Endothelial cell of umbilical vein (primary cell): ENCODE results near the gene PIK3C2G. TPM values are rescaled to one million over a fixed set of nuclear protein-coding genes. Genes with fewer than 3 reads are reported as not detected.

Source experiments
- BruUV-seq: library from RNA; stranded (reverse); fragments of 400-500 nt; replicated peaks from 2 replicates; lab custom pipeline; 2021; lab: Mats Ljungman, UMichigan
- CTCF ChIA-PET: fragments of 300-600, 350-600 bp; sonication (Branson Sonifier 250); formaldehyde crosslinking; loops from one replicate; lab custom pipeline; 2021; ENCODE audit warnings: antibody characterized with exemption, inconsistent platforms; lab: Charles Lee
- POLR2A ChIA-PET: fragments of 300-600, 350-600 bp; sonication (Branson Sonifier 250); formaldehyde crosslinking; loops from one replicate; lab custom pipeline; 2021; ENCODE audit warnings: antibody characterized with exemption, inconsistent platforms; lab: Charles Lee
- DNase-seq: peaks from one replicate; pipeline ENCODE4 v3.0.0-alpha.2; 2011; ENCODE audit warnings: low read depth, low spot score
- FAIRE-seq: peaks from 2 replicates; lab custom pipeline; 2011; peaks lifted over from hg19 to GRCh38; lab: Jason Lieb, UNC
- H2AFZ ChIP-seq: 2 replicates; pipeline ENCODE4 v1.6.0; 2012; ENCODE audit warnings: low read depth, low read length, control low read depth, inconsistent platforms
- H3K27ac ChIP-seq: 2 replicates; pipeline ENCODE4 v1.5.1; 2011; ENCODE audit warnings: low read depth, mild to moderate bottlenecking, control low read depth, low read length, moderate library complexity; ENCODE audit not compliant: insufficient read depth
- H3K27me3 ChIP-seq, 2 experiments: 2 replicates each; pipeline versions ENCODE4 v1.6.0 to v1.6.1; 2011; ENCODE audit warnings: low read length in 2 of 2, mixed read lengths in 1 of 2; ENCODE audit not compliant: control insufficient read depth in 2 of 2, insufficient read depth in 2 of 2
- H3K36me3 ChIP-seq, 2 experiments: 2 replicates in 1 of 2; 3 replicates in 1 of 2; pipeline ENCODE4 v1.5.1; 2011; ENCODE audit warnings: low read length in 2 of 2, mild to moderate bottlenecking in 1 of 2, moderate library complexity in 1 of 2; ENCODE audit not compliant: control insufficient read depth in 2 of 2, insufficient read depth in 2 of 2; ENCODE audit errors: extremely low read depth in 1 of 2
- H3K4me1 ChIP-seq: 3 replicates; pipeline ENCODE4 v1.5.1; 2011; ENCODE audit warnings: mild to moderate bottlenecking, low read length; ENCODE audit not compliant: control insufficient read depth, insufficient read depth; ENCODE audit errors: extremely low read depth
- H3K4me2 ChIP-seq: 2 replicates; pipeline ENCODE4 v1.6.1; 2011; ENCODE audit warnings: low read length, control low read depth, mixed read lengths; ENCODE audit not compliant: insufficient read depth
- H3K4me3 ChIP-seq, 3 experiments: fragments of 200-600 bp in 1 of 3; sonication (generic), shearing (Covaris generic) in 1 of 3; replicated peaks in 1 of 3; 2 replicates each; pipeline ENCODE4 v1.5.1; 2011 to 2016; ENCODE audit warnings: control low read depth in 3 of 3, low read length in 3 of 3, mild to moderate bottlenecking in 2 of 3, inconsistent platforms in 1 of 3, low read depth in 1 of 3, moderate library complexity in 1 of 3; ENCODE audit not compliant: insufficient read depth in 1 of 3
- H3K79me2 ChIP-seq: 2 replicates; pipeline ENCODE4 v1.6.0; 2012; ENCODE audit warnings: low read length, inconsistent platforms; ENCODE audit not compliant: control insufficient read depth, insufficient read depth
- H3K9ac ChIP-seq: replicated peaks from 2 replicates; pipeline ENCODE3; 2011; ENCODE audit warnings: low read length, control low read depth; ENCODE audit not compliant: insufficient read depth; ENCODE audit errors: extremely low read depth
- H3K9me1 ChIP-seq: replicated peaks from 3 replicates; pipeline ENCODE4 v1.6.0; 2011; ENCODE audit warnings: mild to moderate bottlenecking, low read length; ENCODE audit not compliant: control insufficient read depth, insufficient read depth; ENCODE audit errors: extremely low read depth
- H3K9me3 ChIP-seq: replicated peaks from 2 replicates; pipeline ENCODE4 v1.5.1; 2012; ENCODE audit warnings: low read length, inconsistent platforms; ENCODE audit not compliant: control insufficient read depth, insufficient read depth
- H4K20me1 ChIP-seq: replicated peaks from 2 replicates; pipeline ENCODE3; 2011; ENCODE audit warnings: mild to moderate bottlenecking, low read length; ENCODE audit not compliant: control insufficient read depth, insufficient read depth; ENCODE audit errors: extremely low read depth
- EZH2 ChIP-seq: IDR thresholded peaks from 2 replicates; pipeline ENCODE4 v1.6.1; 2012; ENCODE audit warnings: borderline replicate concordance, low read depth, mild to moderate bottlenecking, moderate library complexity, low read length, inconsistent platforms; ENCODE audit not compliant: severe bottlenecking
- FOS ChIP-seq: IDR thresholded peaks from 2 replicates; pipeline ENCODE4 v1.6.1; 2011; ENCODE audit warnings: mild to moderate bottlenecking, low read length, moderate library complexity, borderline replicate concordance; ENCODE audit not compliant: insufficient read depth
- GATA2 ChIP-seq: IDR thresholded peaks from 2 replicates; pipeline ENCODE4 v1.7.0; 2011; ENCODE audit warnings: low read depth, mild to moderate bottlenecking, moderate library complexity, mixed read lengths, low read length; ENCODE audit not compliant: insufficient read length, insufficient read depth
- JUN ChIP-seq: IDR thresholded peaks from 2 replicates; pipeline ENCODE4 v1.6.1; 2011; ENCODE audit warnings: borderline replicate concordance, low read depth; ENCODE audit not compliant: insufficient read length, insufficient read depth
- MYC ChIP-seq: IDR thresholded peaks from one replicate; pipeline ENCODE4 v1.6.1; 2011; ENCODE audit warnings: mild to moderate bottlenecking, low read depth, low read length
- POLR2A ChIP-seq: IDR thresholded peaks from 2 replicates; pipeline ENCODE4 v1.6.1; 2012; ENCODE audit warnings: low read depth, mild to moderate bottlenecking, control low read depth, low read length
- POLR2AphosphoS5 ChIP-seq: IDR thresholded peaks from 2 replicates; pipeline ENCODE4 v1.6.1; 2012; ENCODE audit warnings: low read depth, mild to moderate bottlenecking, control low read depth, low read length, moderate library complexity; ENCODE audit not compliant: insufficient read depth
- dilution Hi-C: fragments of 300-500 bp; cut with MboI; formaldehyde crosslinking; loops from one replicate; pipeline ENCODE4 v1.15.0; 2019; ENCODE audit warnings: low sequenced_read_pairs; ENCODE audit not compliant: extremely low pct_ligation_motif_present
- intact Hi-C: fragments of 100-400 bp; cut with micrococcal nuclease; formaldehyde crosslinking; loops from one replicate; pipeline ENCODE4 v1.10.0; 2022
- polyA plus RNA-seq, 4 experiments: library from polyadenylated mRNA; depleted of rRNA in 3 of 4; stranded (reverse) in 3 of 4; unstranded in 1 of 4; fragments of >200 nt; gene quantifications; 2 replicates each; pipeline versions ENCODE4 v1.2.1 to v1.2.3, GENCODE V29; 2011 to 2012; ENCODE audit warnings: missing spikeins in 1 of 4
- total RNA-seq: library from RNA; stranded (reverse); gene quantifications from 2 replicates; pipeline ENCODE4 v1.2.3, GENCODE V29; 2021
- TF ChIP-seq, protein P1 (sequence below), 2 donors: IDR thresholded peaks; 1 replicate in 1 of 2; 2 replicates in 1 of 2; pipeline ENCODE4 v1.5.1; 2011; ENCODE audit warnings: low read length in 2 of 2, mild to moderate bottlenecking in 2 of 2, moderate library complexity in 2 of 2, control low read depth in 1 of 2, inconsistent platforms in 1 of 2, low read depth in 1 of 2; ENCODE audit not compliant: insufficient read depth in 1 of 2; ENCODE audit errors: extremely low read depth in 1 of 2
- TF ChIP-seq, protein P2 (sequence below): IDR thresholded peaks from 2 replicates; pipeline ENCODE4 v1.6.1; 2011; ENCODE audit not compliant: insufficient read depth, insufficient read length

The PIK3C2G gene
- total and polyA plus RNA-seq, 2 donors (not counting 3 experiments of a cell fraction or from before 2014, with no cell fraction given): not detected

DNA sequence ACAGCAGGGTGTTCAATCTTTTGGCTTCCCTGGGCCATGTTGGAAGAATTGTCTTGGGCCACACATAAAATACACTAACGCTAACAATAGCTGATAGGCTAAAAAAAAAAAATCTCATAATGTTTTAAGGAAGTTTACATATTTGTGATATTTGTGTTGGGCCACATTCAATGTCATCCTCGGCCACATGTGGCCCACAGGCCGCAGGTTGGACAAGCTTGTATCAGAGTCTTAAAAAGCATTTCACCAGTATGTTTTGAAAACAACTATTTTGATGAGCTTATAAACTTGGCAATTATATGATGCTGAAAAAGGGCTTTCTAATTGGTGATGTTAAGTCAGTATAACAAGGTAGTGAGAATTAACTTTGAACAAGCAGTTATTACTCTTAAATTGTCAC is 78.9 kb downstream of the PIK3C2G start:
- no peaks in the 10 kb centered on the region for H4K20me1 ChIP-seq
- CTCF ChIA-PET: interaction anchor here (1.2 kb wide), 1 partner anchor 90 kb away, joined by 4 read pairs; no protein-coding TSS in a partner anchor
- no peaks in the 10 kb centered on the region for H3K36me3 ChIP-seq
- no peaks in the 10 kb centered on the region for H3K9me1 ChIP-seq
- H3K27me3 ChIP-seq: no peaks in the 10 kb centered on the region
- H3K9me3 ChIP-seq: no peaks in the 10 kb centered on the region
- H3K4me3 ChIP-seq: no peak overlapping the region
- no peaks in the 10 kb centered on the region for H3K4me1 ChIP-seq
- no peak overlapping the region for H2AFZ ChIP-seq
- H3K79me2 ChIP-seq: no peaks in the 10 kb centered on the region
- POLR2A ChIA-PET: no interaction called here
- no peak for DNase-seq
- dilution Hi-C loops: no loop called here
- H3K9ac ChIP-seq: no peak overlapping the region
- no TSS peak for BruUV-seq
- no peak for TF ChIP-seq FOS
- no peak for TF ChIP-seq POLR2A
- TF ChIP-seq, protein P1, sequence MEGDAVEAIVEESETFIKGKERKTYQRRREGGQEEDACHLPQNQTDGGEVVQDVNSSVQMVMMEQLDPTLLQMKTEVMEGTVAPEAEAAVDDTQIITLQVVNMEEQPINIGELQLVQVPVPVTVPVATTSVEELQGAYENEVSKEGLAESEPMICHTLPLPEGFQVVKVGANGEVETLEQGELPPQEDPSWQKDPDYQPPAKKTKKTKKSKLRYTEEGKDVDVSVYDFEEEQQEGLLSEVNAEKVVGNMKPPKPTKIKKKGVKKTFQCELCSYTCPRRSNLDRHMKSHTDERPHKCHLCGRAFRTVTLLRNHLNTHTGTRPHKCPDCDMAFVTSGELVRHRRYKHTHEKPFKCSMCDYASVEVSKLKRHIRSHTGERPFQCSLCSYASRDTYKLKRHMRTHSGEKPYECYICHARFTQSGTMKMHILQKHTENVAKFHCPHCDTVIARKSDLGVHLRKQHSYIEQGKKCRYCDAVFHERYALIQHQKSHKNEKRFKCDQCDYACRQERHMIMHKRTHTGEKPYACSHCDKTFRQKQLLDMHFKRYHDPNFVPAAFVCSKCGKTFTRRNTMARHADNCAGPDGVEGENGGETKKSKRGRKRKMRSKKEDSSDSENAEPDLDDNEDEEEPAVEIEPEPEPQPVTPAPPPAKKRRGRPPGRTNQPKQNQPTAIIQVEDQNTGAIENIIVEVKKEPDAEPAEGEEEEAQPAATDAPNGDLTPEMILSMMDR (IDR thresholded peaks at IDR 0.05; ENCODE audit: extremely low read depth in 1 of 2, insufficient read depth in 1 of 2, low read depth in 1 of 2, low read length in 2 of 2): no peak
- no peak for TF ChIP-seq EZH2
- TF ChIP-seq MYC: no peak
- TF ChIP-seq GATA2: no peak
- TF ChIP-seq, protein P2, sequence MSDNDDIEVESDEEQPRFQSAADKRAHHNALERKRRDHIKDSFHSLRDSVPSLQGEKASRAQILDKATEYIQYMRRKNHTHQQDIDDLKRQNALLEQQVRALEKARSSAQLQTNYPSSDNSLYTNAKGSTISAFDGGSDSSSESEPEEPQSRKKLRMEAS: no peak
- no peak for TF ChIP-seq JUN
- TF ChIP-seq POLR2AphosphoS5: no peak
- no peak for FAIRE-seq
- H3K27ac ChIP-seq: no peak overlapping the region
- no peak overlapping the region for H3K4me2 ChIP-seq
- intact Hi-C loops: no loop called here
